ENCODE measurements around the gene CENPE. TPM values are rescaled to one million over a fixed set of nuclear protein-coding genes. Genes with fewer than 3 reads are reported as not detected.

The CENPE gene
- total and polyA plus RNA-seq, 4 donors: 4.0 to 9.1 (median 7.3) TPM

GRCh38 chr4:103086551-103086950, 111.6 kb downstream of the CENPE start:
- H3K4me3 ChIP-seq (ENCODE audit: low read depth, low read length): no peak overlapping the region
- H3K4me1 ChIP-seq (ENCODE audit: control insufficient read depth, insufficient read depth, low read length): no peaks in the 10 kb centered on the region
- peak in 1 of 6 donors; percentile 9 for DNase-seq (ENCODE audit: low read depth in 4 of 6, low spot score in 6 of 6)
- H3K27ac ChIP-seq (ENCODE audit: low read depth, low read length): no peak overlapping the region
- H3K9me3 ChIP-seq (ENCODE audit: control insufficient read depth, insufficient read depth, low read length): no peaks in the 10 kb centered on the region
- H3K36me3 ChIP-seq (ENCODE audit: control insufficient read depth, insufficient read depth, low read length): peaks cover 5% of the 10 kb centered on the region
- H3K27me3 ChIP-seq (ENCODE audit: control insufficient read depth, insufficient read depth, low read length): no peaks in the 10 kb centered on the region
- WGBS (ENCODE audit: insufficient coverage): no CpG with 5 or more reads among the region's 1 CpG

GRCh38 chr4:103085555-103086196, 112.5 kb downstream of the CENPE start:
- no peak overlapping the region for H3K27ac ChIP-seq (ENCODE audit: low read depth, low read length)
- no peaks in the 10 kb centered on the region for H3K4me1 ChIP-seq (ENCODE audit: control insufficient read depth, insufficient read depth, low read length)
- peaks cover 3% of the 10 kb centered on the region for H3K36me3 ChIP-seq (ENCODE audit: control insufficient read depth, insufficient read depth, low read length)
- DNase-seq (ENCODE audit: low read depth in 4 of 6, low spot score in 6 of 6): no peak
- H3K9me3 ChIP-seq (ENCODE audit: control insufficient read depth, insufficient read depth, low read length): no peaks in the 10 kb centered on the region
- no peak overlapping the region for H3K4me3 ChIP-seq (ENCODE audit: low read depth, low read length)
- H3K27me3 ChIP-seq (ENCODE audit: control insufficient read depth, insufficient read depth, low read length): no peaks in the 10 kb centered on the region
- WGBS (ENCODE audit: insufficient coverage): no CpG with 5 or more reads among the region's 2 CpGs

GRCh38 chr4:103079621-103080020, 118.5 kb downstream of the CENPE start:
- no peak for DNase-seq (ENCODE audit: low read depth in 4 of 6, low spot score in 6 of 6)
- Histone ChIP-seq H3K27me3 (ENCODE audit: control insufficient read depth, insufficient read depth, low read length) (no peaks in the 10 kb centered on the region), H3K4me3 (ENCODE audit: low read depth, low read length) (no peak overlapping the region), H3K27ac (ENCODE audit: low read depth, low read length) (no peak overlapping the region), H3K9me3 (ENCODE audit: control insufficient read depth, insufficient read depth, low read length) (no peaks in the 10 kb centered on the region), H3K36me3 (ENCODE audit: control insufficient read depth, insufficient read depth, low read length) (no peaks in the 10 kb centered on the region), H3K4me1 (ENCODE audit: control insufficient read depth, insufficient read depth, low read length) (peaks cover 3% of the 10 kb centered on the region)
- no CpG with 5 or more reads among the region's 1 CpG for whole genome bisulfite sequencing (ENCODE audit: insufficient coverage)

- DNase-seq (ENCODE audit: low read depth in 4 of 6, low spot score in 6 of 6): peak in 3 of 6 donors; percentile 4 to 74 (median 53)
- 34% methylated on average over 10 of the region's 21 CpGs for WGBS (ENCODE audit: insufficient coverage)
- H3K36me3 ChIP-seq (ENCODE audit: control insufficient read depth, insufficient read depth, low read length): no peaks in the 10 kb centered on the region
- H3K4me1 ChIP-seq (ENCODE audit: control insufficient read depth, insufficient read depth, low read length): peaks cover 3% of the 10 kb centered on the region
- peak within 1 kb of the TSS; percentile 84 for H3K27ac ChIP-seq (ENCODE audit: low read depth, low read length)
- no peaks in the 10 kb centered on the region for H3K9me3 ChIP-seq (ENCODE audit: control insufficient read depth, insufficient read depth, low read length)
- H3K27me3 ChIP-seq (ENCODE audit: control insufficient read depth, insufficient read depth, low read length): no peaks in the 10 kb centered on the region
- peak within 1 kb of the TSS; percentile 83 for H3K4me3 ChIP-seq (ENCODE audit: low read depth, low read length)
Observed at GRCh38 chr4:103076747-103077347, 121.3 kb downstream of the CENPE start, which contains the start of gene SLC9B2. SLC9B2 (minus strand) TSS chr4:103076761; CDS start chr4:103067550, 9,211 bp downstream.

- WGBS (ENCODE audit: insufficient coverage): under 1% methylated on average over 82 of the region's 82 CpGs
- Histone ChIP-seq H3K4me1 (ENCODE audit: control insufficient read depth, insufficient read depth, low read length) (peaks cover 3% of the 10 kb centered on the region), H3K9me3 (ENCODE audit: control insufficient read depth, insufficient read depth, low read length) (no peaks in the 10 kb centered on the region), H3K27ac (ENCODE audit: low read depth, low read length) (peak overlapping the region; percentile 84), H3K36me3 (ENCODE audit: control insufficient read depth, insufficient read depth, low read length) (no peaks in the 10 kb centered on the region), H3K4me3 (ENCODE audit: low read depth, low read length) (peak overlapping the region; percentile 83), H3K27me3 (ENCODE audit: control insufficient read depth, insufficient read depth, low read length) (no peaks in the 10 kb centered on the region)
- peak in 5 of 6 donors; percentile 24 to 89 (median 61) for DNase-seq (ENCODE audit: low read depth in 4 of 6, low spot score in 6 of 6)
Observed at GRCh38 chr4:103075894-103076746, 122.0 kb downstream of the CENPE start.

- no peaks in the 10 kb centered on the region for H3K9me3 ChIP-seq (ENCODE audit: control insufficient read depth, insufficient read depth, low read length)
- H3K4me1 ChIP-seq (ENCODE audit: control insufficient read depth, insufficient read depth, low read length): peaks cover 3% of the 10 kb centered on the region
- H3K27me3 ChIP-seq (ENCODE audit: control insufficient read depth, insufficient read depth, low read length): no peaks in the 10 kb centered on the region
- H3K4me3 ChIP-seq (ENCODE audit: low read depth, low read length): peak overlapping the region; percentile 83
- DNase-seq (ENCODE audit: low read depth in 4 of 6, low spot score in 6 of 6): peak in 3 of 6 donors; percentile 13 to 78 (median 58)
- H3K27ac ChIP-seq (ENCODE audit: low read depth, low read length): peak overlapping the region; percentile 84
- no CpG with 5 or more reads among the region's 4 CpGs for WGBS (ENCODE audit: insufficient coverage)
- no peaks in the 10 kb centered on the region for H3K36me3 ChIP-seq (ENCODE audit: control insufficient read depth, insufficient read depth, low read length)
Observed at GRCh38 chr4:103075435-103075893, 122.7 kb downstream of the CENPE start.

GRCh38 chr4:103074744-103075434, 123.3 kb downstream of the CENPE start:
- Histone ChIP-seq H3K4me1 (ENCODE audit: control insufficient read depth, insufficient read depth, low read length) (peaks cover 3% of the 10 kb centered on the region), H3K27ac (ENCODE audit: low read depth, low read length) (peak overlapping the region; percentile 84), H3K36me3 (ENCODE audit: control insufficient read depth, insufficient read depth, low read length) (no peaks in the 10 kb centered on the region), H3K27me3 (ENCODE audit: control insufficient read depth, insufficient read depth, low read length) (no peaks in the 10 kb centered on the region), H3K4me3 (ENCODE audit: low read depth, low read length) (peak overlapping the region; percentile 83), H3K9me3 (ENCODE audit: control insufficient read depth, insufficient read depth, low read length) (no peaks in the 10 kb centered on the region)
- no peak for DNase-seq (ENCODE audit: low read depth in 4 of 6, low spot score in 6 of 6)
- 94% methylated on average over 2 of the region's 9 CpGs for WGBS (ENCODE audit: insufficient coverage)

GRCh38 chr4:103073792-103074438, 124.2 kb downstream of the CENPE start:
- H3K27ac ChIP-seq (ENCODE audit: low read depth, low read length): no peak overlapping the region
- no peaks in the 10 kb centered on the region for H3K9me3 ChIP-seq (ENCODE audit: control insufficient read depth, insufficient read depth, low read length)
- no CpG with 5 or more reads among the region's 2 CpGs for WGBS (ENCODE audit: insufficient coverage)
- peaks cover 3% of the 10 kb centered on the region for H3K4me1 ChIP-seq (ENCODE audit: control insufficient read depth, insufficient read depth, low read length)
- H3K27me3 ChIP-seq (ENCODE audit: control insufficient read depth, insufficient read depth, low read length): no peaks in the 10 kb centered on the region
- H3K36me3 ChIP-seq (ENCODE audit: control insufficient read depth, insufficient read depth, low read length): no peaks in the 10 kb centered on the region
- no peak for DNase-seq (ENCODE audit: low read depth in 4 of 6, low spot score in 6 of 6)
- no peak overlapping the region for H3K4me3 ChIP-seq (ENCODE audit: low read depth, low read length)
